ENCODE measurements around the gene HDAC3. TPM values are rescaled to one million over a fixed set of nuclear protein-coding genes. Genes with fewer than 3 reads are reported as not detected.
A peak's percentile ranks its signal among the peaks of the same experiment; 100 is the strongest.

Gene HDAC3
- total RNA-seq, 1 donor from 2014 or later = 101 TPM

DNA sequence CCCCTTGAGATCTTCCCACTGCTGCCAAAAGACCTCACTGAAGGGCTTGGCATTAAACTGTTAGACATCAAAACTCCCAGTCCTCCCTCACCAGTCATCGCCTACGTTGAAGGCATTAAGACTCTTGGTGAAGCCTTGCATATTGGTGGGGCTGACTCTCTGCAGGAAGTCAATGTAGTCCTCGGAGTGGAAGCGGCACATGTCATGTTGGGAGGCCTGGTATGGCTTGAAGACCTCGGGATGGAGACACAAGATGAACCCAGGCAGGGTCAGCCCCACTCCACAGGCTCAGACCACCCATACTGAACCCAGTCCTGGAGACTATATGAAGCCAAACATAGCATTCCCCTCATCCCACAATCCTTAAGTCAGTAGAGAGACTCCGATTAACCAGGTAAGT, 1.9 kb downstream of the HDAC3 start:
- H3K27ac Mint-ChIP-seq = no peak overlapping the region
- no peak for DNase-seq (ENCODE audit: low spot score, unreplicated experiment)
- H3K4me1 Mint-ChIP-seq (ENCODE audit: low read depth) = peaks cover 12% of the 10 kb centered on the region
- H3K9me3 Mint-ChIP-seq (ENCODE audit: low read depth) = no peaks in the 10 kb centered on the region
- peaks cover 6% of the 10 kb centered on the region for H3K27me3 Mint-ChIP-seq
- TF ChIP-seq, protein P1, sequence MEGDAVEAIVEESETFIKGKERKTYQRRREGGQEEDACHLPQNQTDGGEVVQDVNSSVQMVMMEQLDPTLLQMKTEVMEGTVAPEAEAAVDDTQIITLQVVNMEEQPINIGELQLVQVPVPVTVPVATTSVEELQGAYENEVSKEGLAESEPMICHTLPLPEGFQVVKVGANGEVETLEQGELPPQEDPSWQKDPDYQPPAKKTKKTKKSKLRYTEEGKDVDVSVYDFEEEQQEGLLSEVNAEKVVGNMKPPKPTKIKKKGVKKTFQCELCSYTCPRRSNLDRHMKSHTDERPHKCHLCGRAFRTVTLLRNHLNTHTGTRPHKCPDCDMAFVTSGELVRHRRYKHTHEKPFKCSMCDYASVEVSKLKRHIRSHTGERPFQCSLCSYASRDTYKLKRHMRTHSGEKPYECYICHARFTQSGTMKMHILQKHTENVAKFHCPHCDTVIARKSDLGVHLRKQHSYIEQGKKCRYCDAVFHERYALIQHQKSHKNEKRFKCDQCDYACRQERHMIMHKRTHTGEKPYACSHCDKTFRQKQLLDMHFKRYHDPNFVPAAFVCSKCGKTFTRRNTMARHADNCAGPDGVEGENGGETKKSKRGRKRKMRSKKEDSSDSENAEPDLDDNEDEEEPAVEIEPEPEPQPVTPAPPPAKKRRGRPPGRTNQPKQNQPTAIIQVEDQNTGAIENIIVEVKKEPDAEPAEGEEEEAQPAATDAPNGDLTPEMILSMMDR (IDR thresholded peaks at IDR 0.05; ENCODE audit: unreplicated experiment) = no peak
- peak overlapping the region; percentile 84 for H3K4me3 Mint-ChIP-seq (ENCODE audit: low read depth)
- peaks cover 2% of the 10 kb centered on the region for H3K36me3 Mint-ChIP-seq (ENCODE audit: insufficient read depth)

DNA sequence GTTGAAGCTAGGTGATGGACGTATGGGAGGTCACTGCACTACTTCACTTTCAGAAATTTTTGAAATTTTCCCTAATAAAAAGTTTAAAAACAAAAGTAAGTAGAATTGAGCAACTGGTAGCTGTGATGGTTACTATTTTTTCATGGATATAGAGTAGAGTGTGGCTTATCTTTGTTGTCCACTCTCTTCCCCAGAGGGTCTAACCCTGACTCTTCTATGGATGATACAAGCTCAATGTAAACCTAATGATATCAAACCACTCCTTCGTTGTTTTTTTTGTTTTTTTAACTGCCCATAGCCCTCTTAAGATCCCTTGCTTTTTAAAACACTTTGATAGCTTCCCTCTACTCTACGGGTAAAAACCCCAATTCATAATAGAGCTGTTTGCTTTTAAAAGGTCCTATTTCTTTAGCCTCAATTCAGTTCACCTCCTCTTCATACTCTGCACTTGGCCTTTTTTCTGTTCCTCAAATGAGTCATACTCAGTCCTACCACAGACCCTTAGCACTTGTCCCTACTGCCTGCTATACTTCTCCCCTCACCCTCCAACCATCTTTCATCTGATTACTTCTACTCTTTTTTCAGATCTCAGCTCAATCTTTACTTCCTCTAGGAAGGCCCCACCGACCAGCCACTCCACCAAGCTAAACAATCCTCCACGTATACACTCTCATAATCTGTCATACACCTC, 2.6 kb downstream of the HDAC3 start:
- TF ChIP-seq, protein P1 (IDR thresholded peaks at IDR 0.05; ENCODE audit: unreplicated experiment) = no peak
- Mint-ChIP-seq H3K36me3 (ENCODE audit: insufficient read depth) (peaks cover 2% of the 10 kb centered on the region), H3K9me3 (ENCODE audit: low read depth) (no peaks in the 10 kb centered on the region), H3K27me3 (peaks cover 6% of the 10 kb centered on the region), H3K27ac (no peak overlapping the region), H3K4me3 (ENCODE audit: low read depth) (no peak overlapping the region), H3K4me1 (ENCODE audit: low read depth) (peaks cover 12% of the 10 kb centered on the region)
- DNase-seq (ENCODE audit: low spot score, unreplicated experiment) = no peak

DNA sequence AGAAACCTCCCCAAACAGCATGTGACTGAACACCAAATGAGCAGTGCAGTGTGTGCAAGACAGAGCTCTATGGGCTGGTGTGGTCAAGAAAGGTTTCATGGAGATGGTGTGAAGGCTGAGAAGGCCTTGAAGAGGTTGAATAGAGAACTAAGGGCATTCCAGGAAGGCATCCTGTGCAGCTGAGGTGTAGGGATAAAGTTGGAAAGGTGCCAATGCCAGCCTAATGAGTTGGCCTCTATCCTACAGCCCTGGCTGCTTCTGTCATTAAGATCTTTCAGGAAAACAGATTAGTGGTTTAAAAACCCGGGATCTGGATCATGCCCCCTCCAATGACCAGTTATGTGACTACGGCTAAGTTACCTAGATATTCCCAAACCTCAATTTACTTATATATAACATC, 4.0 kb downstream of the HDAC3 start:
- H3K4me1 Mint-ChIP-seq (ENCODE audit: low read depth) = peaks cover 12% of the 10 kb centered on the region
- H3K27ac Mint-ChIP-seq = no peak overlapping the region
- no peaks in the 10 kb centered on the region for H3K27me3 Mint-ChIP-seq
- DNase-seq (ENCODE audit: low spot score, unreplicated experiment) = no peak
- H3K36me3 Mint-ChIP-seq (ENCODE audit: insufficient read depth) = peaks cover 2% of the 10 kb centered on the region
- TF ChIP-seq, protein P1 (IDR thresholded peaks at IDR 0.05; ENCODE audit: unreplicated experiment) = no peak
- no peak overlapping the region for H3K4me3 Mint-ChIP-seq (ENCODE audit: low read depth)
- H3K9me3 Mint-ChIP-seq (ENCODE audit: low read depth) = no peaks in the 10 kb centered on the region

- Mint-ChIP-seq H3K36me3 (ENCODE audit: insufficient read depth) (peaks cover 2% of the 10 kb centered on the region), H3K9me3 (ENCODE audit: low read depth) (no peaks in the 10 kb centered on the region), H3K27me3 (no peaks in the 10 kb centered on the region), H3K27ac (no peak overlapping the region), H3K4me3 (ENCODE audit: low read depth) (no peak overlapping the region), H3K4me1 (ENCODE audit: low read depth) (peaks cover 6% of the 10 kb centered on the region)
- DNase-seq (ENCODE audit: low spot score, unreplicated experiment) = no peak
- TF ChIP-seq, protein P1 (IDR thresholded peaks at IDR 0.05; ENCODE audit: unreplicated experiment) = no peak
Measured at GRCh38 chr5:141630570-141631140, 6.0 kb downstream of the HDAC3 start.

GRCh38 chr5:141628175-141628788, 8.4 kb downstream of the HDAC3 start:
- no peak overlapping the region for H3K4me3 Mint-ChIP-seq (ENCODE audit: low read depth)
- H3K36me3 Mint-ChIP-seq (ENCODE audit: insufficient read depth) = peaks cover 9% of the 10 kb centered on the region
- TF ChIP-seq, protein P1 (IDR thresholded peaks at IDR 0.05; ENCODE audit: unreplicated experiment) = no peak
- no peaks in the 10 kb centered on the region for H3K9me3 Mint-ChIP-seq (ENCODE audit: low read depth)
- no peak for DNase-seq (ENCODE audit: low spot score, unreplicated experiment)
- H3K27me3 Mint-ChIP-seq = no peaks in the 10 kb centered on the region
- H3K27ac Mint-ChIP-seq = no peak overlapping the region
- H3K4me1 Mint-ChIP-seq (ENCODE audit: low read depth) = no peaks in the 10 kb centered on the region
